Prostate gland (tissue), 2 donors: ENCODE data around the gene PCK1. TPM values are rescaled to one million over a fixed set of nuclear protein-coding genes. Genes with fewer than 3 reads are reported as not detected.

Source experiments
- DNase-seq: peaks from one replicate; pipeline ENCODE4 v3.0.0-alpha.2; 2019; ENCODE audit warnings: low spot score
- H3K27ac ChIP-seq, 2 donors: fragments of 200-600 bp; sonication (generic); 2 replicates each; pipeline ENCODE4 v1.5.1; 2017 to 2019
- H3K27me3 ChIP-seq: fragments of 200-600 bp; sonication (generic); replicated peaks from 2 replicates; pipeline ENCODE4 v1.5.1; 2019; ENCODE audit not compliant: insufficient read depth
- H3K36me3 ChIP-seq, 2 donors: fragments of 200-600 bp; sonication (generic); 1 replicate in 1 of 2; 2 replicates in 1 of 2; pipeline versions ENCODE4 v1.5.1 to v1.8.1; 2017 to 2019
- H3K4me1 ChIP-seq: fragments of 200-600 bp; sonication (generic); replicated peaks from 2 replicates; pipeline ENCODE4 v1.5.1; 2019
- H3K4me3 ChIP-seq, 2 donors: fragments of 200-600 bp; sonication (generic); 2 replicates each; pipeline ENCODE4 v1.5.1; 2017 to 2019
- H3K9me3 ChIP-seq: fragments of 200-600 bp; sonication (generic); 2 replicates; pipeline ENCODE4 v1.5.1; 2017
- POLR2A ChIP-seq: fragments of 450-650 bp; IDR thresholded peaks from one replicate; pipeline ENCODE4 v1.6.1; 2016; ENCODE audit warnings: antibody characterized with exemption, mild to moderate bottlenecking
- POLR2AphosphoS5 ChIP-seq: sonication (generic); formaldehyde crosslinking; IDR thresholded peaks from one replicate; pipeline ENCODE4 v1.6.1; 2017; ENCODE audit warnings: antibody characterized with exemption
- WGBS: methylation state at CpG from one replicate; pipeline ENCODE4 v1.1.5; 2018; 5-methylcytosine and 5-hydroxymethylcytosine counted together
- intact Hi-C: fragments of 100-400 bp; cut with DNase I; formaldehyde crosslinking; loops from one replicate; pipeline ENCODE4 v1.14.2; 2022
- total RNA-seq, 2 donors: library from RNA; depleted of rRNA; stranded (reverse); fragments of >200 nt; gene quantifications; one replicate each; pipeline ENCODE4 v1.1.0, GENCODE V29; 2016
- TF ChIP-seq, protein P1 (sequence below), 4 experiments: fragments of 200-600 bp in 2 of 4; fragments of 450-650 bp in 2 of 4; sonication (generic) in 2 of 4; IDR thresholded peaks; 1 replicate in 3 of 4; 2 replicates in 1 of 4; pipeline ENCODE4 v1.5.1; 2016 to 2019; ENCODE audit warnings: antibody characterized with exemption in 4 of 4, mild to moderate bottlenecking in 2 of 4, moderate library complexity in 2 of 4

The PCK1 gene
- total RNA-seq, 2 donors from 2014 or later = 0.68 TPM; not detected in 1

DNA sequence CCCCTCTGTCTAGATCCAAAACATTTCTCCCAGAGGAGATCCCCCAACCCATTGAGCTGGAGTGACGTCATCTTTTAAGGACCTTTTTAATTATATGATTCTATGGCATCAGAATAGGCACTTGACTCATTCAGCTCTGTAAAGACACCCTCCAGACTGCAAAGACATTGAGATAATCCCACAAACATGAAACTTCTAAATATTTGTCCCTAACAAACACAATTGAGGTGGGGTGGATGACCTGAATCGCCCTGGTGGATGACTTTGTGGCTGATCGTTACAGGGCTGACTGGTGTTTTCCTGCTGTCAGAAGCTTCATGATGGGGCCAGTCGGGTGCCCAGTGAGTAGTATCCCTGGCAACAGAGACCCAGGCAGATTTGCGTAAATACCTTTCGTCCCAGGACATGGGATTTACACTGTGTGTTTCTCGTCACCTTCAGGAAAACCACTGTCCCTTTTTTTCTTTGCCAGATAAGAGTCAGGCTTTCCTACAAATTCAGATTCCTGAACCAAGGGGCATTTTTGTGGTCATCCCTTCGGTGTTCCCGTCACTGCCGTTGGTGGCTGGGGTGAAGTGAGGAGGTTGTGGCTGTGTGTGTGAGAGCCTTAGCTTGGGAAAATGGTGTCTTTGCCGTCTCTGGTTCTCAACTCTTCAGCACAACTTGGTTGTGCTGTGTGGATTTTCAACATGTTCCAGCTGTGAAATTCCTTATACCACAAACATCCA lies 5.3 kb upstream of the PCK1 start:
- intact Hi-C loops = no loop called here
- Histone ChIP-seq H3K4me3 (no peak overlapping the region), H3K27me3 (no peaks in the 10 kb centered on the region), H3K4me1 (no peaks in the 10 kb centered on the region), H3K27ac (no peak overlapping the region), H3K36me3 (no peaks in the 10 kb centered on the region), H3K9me3 (no peaks in the 10 kb centered on the region)
- WGBS = 67% methylated on average over 11 of the region's 11 CpGs
- DNase-seq = no peak
- TF ChIP-seq, protein P1, sequence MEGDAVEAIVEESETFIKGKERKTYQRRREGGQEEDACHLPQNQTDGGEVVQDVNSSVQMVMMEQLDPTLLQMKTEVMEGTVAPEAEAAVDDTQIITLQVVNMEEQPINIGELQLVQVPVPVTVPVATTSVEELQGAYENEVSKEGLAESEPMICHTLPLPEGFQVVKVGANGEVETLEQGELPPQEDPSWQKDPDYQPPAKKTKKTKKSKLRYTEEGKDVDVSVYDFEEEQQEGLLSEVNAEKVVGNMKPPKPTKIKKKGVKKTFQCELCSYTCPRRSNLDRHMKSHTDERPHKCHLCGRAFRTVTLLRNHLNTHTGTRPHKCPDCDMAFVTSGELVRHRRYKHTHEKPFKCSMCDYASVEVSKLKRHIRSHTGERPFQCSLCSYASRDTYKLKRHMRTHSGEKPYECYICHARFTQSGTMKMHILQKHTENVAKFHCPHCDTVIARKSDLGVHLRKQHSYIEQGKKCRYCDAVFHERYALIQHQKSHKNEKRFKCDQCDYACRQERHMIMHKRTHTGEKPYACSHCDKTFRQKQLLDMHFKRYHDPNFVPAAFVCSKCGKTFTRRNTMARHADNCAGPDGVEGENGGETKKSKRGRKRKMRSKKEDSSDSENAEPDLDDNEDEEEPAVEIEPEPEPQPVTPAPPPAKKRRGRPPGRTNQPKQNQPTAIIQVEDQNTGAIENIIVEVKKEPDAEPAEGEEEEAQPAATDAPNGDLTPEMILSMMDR (IDR thresholded peaks at IDR 0.05) = no peak
- no peak for TF ChIP-seq POLR2AphosphoS5
- no peak for TF ChIP-seq POLR2A

DNA sequence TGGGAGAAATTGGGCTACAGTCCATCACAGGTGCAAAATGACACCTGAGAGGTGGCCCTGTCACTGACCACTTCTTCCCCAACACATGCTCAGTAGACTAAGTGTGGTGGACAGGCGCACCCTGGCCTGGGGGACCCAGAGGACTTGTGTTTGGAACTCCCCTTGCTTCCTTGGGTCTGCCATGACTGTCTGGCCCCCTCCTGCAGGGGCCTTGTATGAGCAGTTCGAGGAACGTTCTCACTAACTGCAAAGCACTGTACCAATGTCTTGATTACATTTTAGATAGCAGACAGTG lies 4.0 kb upstream of the PCK1 start:
- intact Hi-C loops = no loop called here
- 68% methylated on average over 3 of the region's 3 CpGs for WGBS
- no peak for DNase-seq

DNA sequence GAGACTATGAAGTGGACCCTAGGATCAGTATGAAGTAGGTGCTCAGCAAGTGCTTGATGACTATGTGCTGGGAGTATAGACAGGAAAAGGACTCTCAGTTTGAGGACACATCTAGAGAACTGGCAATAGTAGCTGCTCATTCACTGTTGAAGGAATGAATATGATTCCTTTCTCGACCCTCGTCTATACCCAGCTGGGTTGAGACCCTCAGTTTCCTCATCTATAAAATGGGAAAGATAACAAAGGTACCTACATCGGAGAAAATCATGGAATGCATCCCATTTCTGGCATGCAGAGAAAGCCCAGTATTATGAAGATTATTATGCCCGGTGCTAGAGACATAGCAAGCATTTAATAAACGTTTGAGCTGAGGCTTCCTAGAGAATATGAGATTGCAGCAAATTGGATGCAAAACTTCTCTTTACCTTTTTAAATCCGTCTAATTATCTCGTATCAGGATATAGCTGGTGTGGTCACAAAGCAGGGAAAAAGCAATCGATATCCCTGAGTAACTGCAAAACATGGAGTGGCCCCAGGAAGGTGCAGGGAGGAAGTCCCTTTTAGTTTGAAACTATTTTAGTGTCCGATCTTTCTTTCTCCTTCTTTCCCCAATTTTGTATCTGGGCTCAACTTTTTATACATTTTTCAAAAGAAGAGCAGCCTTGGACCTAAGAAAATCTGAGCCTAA lies 2.8 kb upstream of the PCK1 start:
- Histone ChIP-seq H3K36me3 (no peaks in the 10 kb centered on the region), H3K4me1 (no peaks in the 10 kb centered on the region), H3K9me3 (no peaks in the 10 kb centered on the region), H3K27ac (no peak overlapping the region), H3K27me3 (no peaks in the 10 kb centered on the region), H3K4me3 (no peak overlapping the region)
- TF ChIP-seq POLR2AphosphoS5 (no peak), POLR2A (no peak)
- TF ChIP-seq, protein P1 (IDR thresholded peaks at IDR 0.05) = no peak
- WGBS = 74% methylated on average over 9 of the region's 9 CpGs
- no peak for DNase-seq
- intact Hi-C loops = no loop called here

More for the DNA sequence above, 4.0 kb upstream of the PCK1 start:
- H3K9me3 ChIP-seq = no peaks in the 10 kb centered on the region
- no peak overlapping the region for H3K27ac ChIP-seq
- H3K27me3 ChIP-seq = no peaks in the 10 kb centered on the region
- H3K36me3 ChIP-seq = no peaks in the 10 kb centered on the region
- H3K4me1 ChIP-seq = no peaks in the 10 kb centered on the region
- TF ChIP-seq, protein P1 (IDR thresholded peaks at IDR 0.05) = no peak
- no peak for TF ChIP-seq POLR2AphosphoS5
- no peak for TF ChIP-seq POLR2A
- H3K4me3 ChIP-seq = no peak overlapping the region

DNA sequence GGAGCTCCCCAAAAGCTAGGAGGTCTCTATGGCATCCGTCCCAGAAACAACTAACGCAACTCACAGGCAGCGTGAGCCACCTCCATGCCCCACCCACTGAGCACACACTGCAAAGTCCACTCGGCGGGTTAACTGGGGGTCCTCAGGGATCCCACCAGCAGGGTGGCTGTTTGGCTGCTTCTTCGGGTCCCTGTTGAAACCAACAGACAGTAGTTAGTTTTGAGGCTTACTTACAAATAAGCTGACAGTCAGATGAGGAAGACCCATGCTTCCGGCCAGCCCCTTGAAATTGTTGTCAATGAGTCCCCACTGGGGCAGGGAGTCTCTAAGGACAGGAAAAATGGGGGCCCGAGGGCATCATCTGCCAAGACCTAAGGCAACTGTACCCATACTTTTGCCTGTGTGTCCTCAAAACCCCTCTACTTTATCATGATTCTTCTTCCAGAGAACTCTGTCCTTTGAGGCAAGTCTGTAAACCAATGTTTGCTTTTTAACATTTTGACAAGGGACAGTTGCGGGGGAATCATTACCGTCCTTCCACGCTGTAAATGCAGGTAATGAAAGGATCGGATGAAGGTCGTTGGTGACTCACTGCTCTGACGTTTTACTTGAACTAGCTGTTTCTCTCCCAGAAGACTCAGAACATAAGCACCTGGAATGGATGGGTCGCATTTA lies 2.2 kb upstream of the PCK1 start:
- intact Hi-C loops = no loop called here
- no peaks in the 10 kb centered on the region for H3K4me1 ChIP-seq
- no peaks in the 10 kb centered on the region for H3K27me3 ChIP-seq
- H3K27ac ChIP-seq = no peak overlapping the region
- H3K36me3 ChIP-seq = no peaks in the 10 kb centered on the region
- TF ChIP-seq, protein P1 (IDR thresholded peaks at IDR 0.05) = no peak
- TF ChIP-seq POLR2AphosphoS5 (no peak), POLR2A (no peak)
- H3K9me3 ChIP-seq = no peaks in the 10 kb centered on the region
- 39% methylated on average over 15 of the region's 15 CpGs for WGBS
- no peak overlapping the region for H3K4me3 ChIP-seq
- DNase-seq = no peak
